HG02884 (cell line): ENCODE data around the gene FAM20C.

Experiments
- ATAC-seq: cut with Tn5 transposase; IDR thresholded peaks from one replicate; pipeline ENCODE4 v1.9.1; 2021; ENCODE audit warnings: mild to moderate bottlenecking, moderate library complexity; ENCODE audit not compliant: unreplicated experiment

The FAM20C gene

GRCh38 chr7:266851-267840 lies 74.8 kb downstream of the FAM20C start:
- ATAC-seq, result no peak

DNA sequence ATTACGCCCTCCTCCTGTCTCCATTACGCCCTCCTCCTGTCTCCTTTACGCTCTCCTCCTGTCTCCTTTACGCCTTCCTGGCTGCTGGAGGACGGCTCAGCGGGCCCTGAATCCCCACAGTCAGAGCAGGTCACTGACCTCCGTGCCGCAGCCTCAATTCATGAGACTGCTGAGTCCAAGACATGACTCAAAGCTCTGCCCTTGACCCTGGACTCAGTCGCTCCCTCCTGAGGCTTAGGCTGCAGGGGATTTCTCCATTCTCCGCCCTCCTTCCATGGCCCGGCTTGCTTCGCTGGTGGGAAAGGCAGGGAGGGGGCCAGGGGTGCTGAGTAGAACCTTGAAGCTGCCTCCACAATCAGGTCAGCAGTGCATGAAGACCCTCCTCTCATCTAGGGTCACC lies 76.6 kb downstream of the FAM20C start:
- no peak for ATAC-seq

- ATAC-seq, result no peak
These were observed 77.3 kb downstream of the FAM20C start for GRCh38 chr7:269721-270120.

DNA sequence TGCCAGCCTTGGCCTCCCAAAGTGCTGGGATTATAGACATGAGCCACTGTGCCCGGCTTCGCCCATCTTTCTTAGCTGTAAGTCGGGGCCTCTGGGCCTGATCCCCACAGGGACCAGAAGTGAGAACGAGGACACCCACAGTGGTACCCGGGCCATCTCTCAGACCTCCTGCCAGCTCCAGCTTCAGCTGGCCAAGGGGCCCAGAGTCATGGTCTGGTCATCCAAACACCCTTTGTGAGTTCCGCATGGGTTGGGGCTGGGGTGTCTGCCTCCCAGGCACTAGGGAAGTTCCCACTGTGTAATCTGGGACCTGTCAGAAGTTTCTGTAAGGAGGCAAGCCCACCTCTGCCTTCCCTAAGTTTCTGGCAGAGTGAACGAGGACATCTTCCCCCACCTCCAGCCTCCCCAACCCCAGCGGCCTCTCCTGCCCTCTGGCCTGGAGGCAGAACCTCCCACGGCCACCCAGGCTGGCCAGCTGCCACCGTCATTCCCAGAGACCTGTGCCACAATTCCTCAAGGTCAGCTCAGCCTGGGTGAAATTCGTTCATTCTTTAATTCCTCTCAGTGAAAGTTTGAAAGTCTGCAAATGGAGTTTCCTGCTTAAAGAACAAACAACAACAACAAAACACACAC lies 78.1 kb downstream of the FAM20C start:
- ATAC-seq, result no peak

DNA sequence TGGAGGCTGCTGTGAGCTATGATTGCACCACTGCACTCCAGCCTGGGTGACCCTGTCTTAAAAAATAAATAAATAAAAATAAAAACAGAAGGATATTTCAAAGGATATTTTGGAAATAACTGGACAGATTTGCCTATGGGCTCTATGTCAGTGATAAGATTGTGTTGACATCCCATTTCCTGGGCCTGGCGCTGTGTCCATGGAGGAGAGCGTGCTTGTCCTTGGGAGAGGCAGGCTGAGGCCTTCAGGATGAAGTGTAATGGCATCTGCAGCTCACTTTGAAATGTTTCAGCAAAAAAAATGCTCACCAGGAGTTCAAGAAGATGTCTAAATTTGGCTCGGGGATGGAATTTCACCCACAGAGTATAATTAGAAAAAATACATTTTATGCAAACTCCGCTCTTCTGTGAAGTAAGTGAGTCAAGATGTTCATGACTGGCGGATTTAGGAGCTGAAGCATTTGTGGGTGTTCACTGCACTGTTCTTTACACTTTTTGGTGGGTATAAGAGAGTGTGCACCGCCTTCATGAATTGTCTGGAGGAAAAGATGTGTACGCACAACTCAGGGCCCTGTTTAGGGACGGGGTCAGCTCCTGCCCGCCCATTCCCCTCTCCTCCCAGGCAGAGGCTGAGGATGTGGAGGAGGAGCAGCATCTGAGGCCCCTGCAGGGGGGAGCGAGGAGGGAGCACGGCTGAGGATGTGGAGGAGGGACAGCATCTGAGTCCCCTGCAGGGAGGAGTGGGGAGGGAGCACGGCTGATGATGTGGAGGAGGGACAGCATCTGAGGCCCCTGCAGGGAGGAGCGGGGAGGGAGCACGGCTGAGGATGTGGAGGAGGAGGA lies 79.1 kb downstream of the FAM20C start:
- no peak for ATAC-seq

DNA sequence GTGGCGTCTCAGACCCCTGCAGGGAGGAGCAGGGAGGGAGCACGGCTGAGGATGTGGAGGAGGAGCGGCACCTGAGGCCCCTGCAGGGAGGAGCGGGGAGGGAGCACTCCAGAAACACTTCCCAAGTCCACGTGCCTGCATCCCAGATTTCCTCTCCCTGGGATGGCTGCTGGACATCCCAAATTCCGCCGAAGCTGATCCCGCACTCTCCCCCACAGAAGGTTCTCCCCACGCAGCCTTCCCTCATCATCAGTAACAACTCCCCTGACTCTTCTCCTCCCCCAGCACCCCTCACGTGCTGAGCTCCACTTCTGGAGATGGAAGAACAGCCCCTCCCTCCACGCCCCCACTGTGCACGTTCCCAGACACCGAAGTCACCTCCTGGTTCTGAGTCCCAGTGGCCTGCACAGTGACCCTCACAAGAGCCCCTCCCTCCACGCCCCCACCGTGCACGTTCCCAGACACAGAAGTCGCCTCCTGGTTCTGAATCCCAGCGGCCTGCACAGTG lies 79.8 kb downstream of the FAM20C start:
- no peak for ATAC-seq

DNA sequence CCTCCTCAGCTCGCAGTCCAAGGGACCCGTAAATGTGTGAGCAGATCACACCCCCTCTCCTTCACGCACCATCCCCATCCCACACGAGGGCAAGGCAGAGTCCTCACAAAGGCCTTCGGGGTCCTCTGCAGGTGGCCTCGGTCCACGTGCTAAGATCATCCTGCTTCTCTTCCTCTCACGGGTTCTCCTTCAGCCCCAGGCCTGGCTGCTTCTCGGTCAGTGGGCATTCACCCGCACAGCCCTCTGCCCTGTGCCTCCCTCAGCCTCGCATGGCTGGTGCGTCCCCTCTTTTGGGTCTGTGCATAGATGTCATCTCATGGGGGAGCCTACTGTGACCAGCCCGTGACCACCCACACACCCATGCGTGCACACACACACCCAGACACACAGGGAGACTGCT lies 80.3 kb downstream of the FAM20C start:
- ATAC-seq, result no peak

DNA sequence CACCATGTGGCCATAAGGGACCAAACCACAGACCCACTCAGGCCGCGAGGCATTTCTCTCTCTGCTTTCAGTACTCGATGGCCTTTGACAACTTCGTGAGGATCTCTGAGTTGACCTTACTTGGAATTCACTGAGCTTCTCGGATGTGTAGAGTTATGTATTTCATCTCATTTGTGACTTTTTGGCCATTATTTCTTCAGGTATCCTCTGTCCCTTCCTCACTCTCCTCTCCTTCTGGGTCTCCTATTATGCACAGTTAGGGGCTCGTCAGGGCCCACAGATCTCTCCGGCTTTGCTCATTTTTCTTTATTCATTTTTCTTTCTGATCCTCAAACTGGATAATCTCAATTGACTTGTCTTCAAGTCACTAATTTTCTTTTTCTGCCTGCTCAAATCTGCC lies 81.0 kb downstream of the FAM20C start:
- no peak for ATAC-seq

GRCh38 chr7:274266-274665 lies 81.9 kb downstream of the FAM20C start:
- ATAC-seq, result no peak

GRCh38 chr7:276230-276835 lies 84.0 kb downstream of the FAM20C start:
- no peak for ATAC-seq

- ATAC-seq, result no peak
These were observed 84.9 kb downstream of the FAM20C start for GRCh38 chr7:277228-277627.

- ATAC-seq, result no peak
These were observed 85.7 kb downstream of the FAM20C start for GRCh38 chr7:278081-278480.

- no peak for ATAC-seq
These were observed 87.5 kb downstream of the FAM20C start for GRCh38 chr7:279821-280220.

GRCh38 chr7:280461-280860 lies 88.1 kb downstream of the FAM20C start:
- no peak for ATAC-seq

DNA sequence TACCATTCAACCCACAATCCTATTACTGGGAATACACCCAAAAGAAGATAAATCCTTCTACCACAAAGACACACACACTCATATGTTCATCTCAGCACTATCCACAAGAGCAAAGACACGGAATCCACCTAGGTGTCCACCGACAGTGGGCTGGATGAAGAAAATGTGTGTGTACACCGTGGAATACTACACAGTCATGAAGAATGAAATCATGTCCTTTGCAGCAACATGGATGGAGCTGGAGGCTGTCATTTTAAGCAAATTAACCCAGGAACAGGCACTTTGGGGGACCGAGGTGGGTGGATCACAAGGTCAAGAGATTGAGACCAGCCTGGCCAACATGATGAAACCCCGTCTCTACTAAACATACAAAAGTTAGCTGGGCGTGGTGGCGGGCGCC lies 89.3 kb downstream of the FAM20C start:
- no peak for ATAC-seq

- ATAC-seq, result no peak
These were observed 90.2 kb downstream of the FAM20C start for GRCh38 chr7:282621-283020.

- ATAC-seq, result no peak
These were observed 92.7 kb downstream of the FAM20C start for GRCh38 chr7:284762-285722.

DNA sequence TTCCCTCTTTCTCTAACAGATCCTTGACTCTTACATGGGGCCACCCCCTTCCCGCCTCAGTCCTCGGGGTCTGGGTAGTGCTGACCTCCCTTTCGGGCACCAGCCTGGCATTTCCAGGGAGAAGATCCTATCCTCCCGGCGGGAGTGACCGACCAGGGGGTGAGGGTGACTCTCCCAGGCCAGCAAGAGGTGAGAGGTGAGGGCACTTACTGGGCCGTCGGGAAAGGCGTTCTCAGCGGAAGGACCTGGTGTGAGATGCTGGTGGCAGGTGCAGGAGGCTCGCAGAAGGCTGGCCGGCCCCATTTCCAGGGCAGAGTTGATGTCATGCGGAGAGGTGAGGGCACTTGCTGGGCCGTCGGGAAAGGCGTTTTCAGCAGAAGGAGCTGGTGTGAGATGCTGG lies 93.4 kb downstream of the FAM20C start:
- ATAC-seq, result no peak

DNA sequence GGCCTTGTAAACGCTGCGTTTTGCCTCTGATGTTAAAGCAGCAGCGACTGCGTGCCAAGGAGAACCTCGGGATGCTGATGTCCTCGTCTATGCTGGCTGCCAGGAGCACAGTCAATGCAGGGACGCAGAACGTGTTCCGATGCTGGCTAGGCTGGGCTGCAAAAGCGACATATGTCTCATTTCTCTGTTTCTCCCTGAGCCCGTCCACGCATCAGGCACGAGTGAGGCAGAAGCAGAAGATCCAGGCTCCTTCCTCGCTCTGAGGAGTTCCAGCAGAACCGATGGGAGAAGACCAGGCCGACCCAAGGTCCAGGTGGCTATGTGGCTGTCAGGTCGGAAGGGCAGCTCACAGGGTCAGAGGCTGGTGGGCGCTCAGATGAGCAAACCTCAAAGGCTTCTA lies 93.9 kb downstream of the FAM20C start:
- ATAC-seq, result no peak

DNA sequence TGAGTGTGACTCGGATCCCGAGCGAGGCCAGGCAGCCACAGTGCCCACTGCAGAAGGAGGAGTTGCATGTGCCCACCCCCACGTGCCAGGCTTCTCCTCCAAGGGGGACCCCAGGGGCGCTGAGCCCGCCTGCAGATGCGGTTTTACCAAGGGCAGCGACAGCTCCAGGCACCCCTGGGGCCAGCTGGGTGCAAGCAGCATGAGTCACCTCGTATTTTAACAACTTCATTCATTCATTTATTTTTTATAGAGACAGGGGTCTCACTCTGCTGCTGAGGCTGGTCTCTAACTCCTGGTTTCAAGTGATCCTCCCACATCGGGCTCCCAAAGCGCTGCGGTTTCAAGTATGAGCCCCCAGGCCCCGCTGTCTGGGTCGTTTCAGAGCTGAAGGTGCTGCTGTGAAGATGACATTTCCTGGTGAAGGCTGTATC lies 96.3 kb downstream of the FAM20C start:
- ATAC-seq, result no peak
